Fibroblast of skin of right quadriceps (primary cell): Measurements from ENCODE around the gene CYP2U1.

Experiments
- DNase-seq: peaks from one replicate; pipeline ENCODE4 v3.0.0-alpha.2; 2013

The CYP2U1 gene

DNA sequence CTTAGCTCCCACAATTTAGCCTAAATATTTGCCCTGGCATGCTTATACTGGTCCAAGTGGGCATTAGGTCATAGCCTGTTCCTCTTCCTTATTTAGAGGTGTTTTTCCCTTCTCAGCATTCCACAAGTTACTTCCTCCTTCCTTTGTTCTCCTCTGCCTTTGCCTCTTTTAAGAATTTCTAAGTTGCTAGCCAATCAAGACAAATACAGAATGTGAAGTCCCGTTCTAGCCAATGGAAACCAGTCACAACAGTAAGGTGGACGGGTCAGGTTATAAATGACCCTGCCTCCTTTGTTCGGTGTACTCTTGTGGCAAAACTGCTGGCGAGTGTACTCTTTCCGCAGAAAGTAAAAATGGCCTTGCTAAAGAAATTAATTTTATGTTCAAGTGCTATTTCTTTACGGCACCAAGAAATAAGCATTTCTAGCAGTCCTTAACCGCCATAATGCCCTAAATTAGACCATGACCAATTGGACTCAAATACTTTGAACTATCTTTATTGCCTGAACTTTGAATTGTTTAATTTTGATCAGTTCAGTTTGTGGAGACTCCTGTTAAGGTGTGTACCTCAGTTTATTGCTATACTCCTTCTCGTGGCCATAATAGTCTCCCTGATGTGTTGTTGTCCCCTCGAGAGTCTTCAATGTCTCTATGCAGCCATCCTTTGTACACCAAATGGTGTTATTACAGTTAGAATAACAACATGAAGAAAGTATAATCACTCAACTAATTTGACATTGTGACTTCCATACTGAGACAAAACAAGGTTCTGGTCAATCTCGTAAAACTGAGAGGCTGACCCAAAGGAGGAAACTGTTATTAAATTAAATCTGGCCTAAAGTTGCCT is 56.8 kb downstream of the CYP2U1 start:
- no peak for DNase-seq

DNA sequence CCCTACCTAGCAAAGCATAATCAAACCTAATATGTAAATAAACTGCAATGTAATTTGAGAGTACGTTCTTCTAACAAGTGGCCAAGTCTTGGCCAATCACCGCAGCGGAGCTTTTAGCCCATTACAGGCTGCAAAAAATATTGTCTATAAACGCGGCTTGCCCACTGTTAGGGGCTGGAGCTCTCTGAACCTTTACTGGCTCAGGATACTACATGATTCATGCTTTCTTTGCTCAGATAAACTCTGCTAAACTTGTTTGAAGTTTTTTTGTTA is 57.4 kb downstream of the CYP2U1 start:
- no peak for DNase-seq

DNA sequence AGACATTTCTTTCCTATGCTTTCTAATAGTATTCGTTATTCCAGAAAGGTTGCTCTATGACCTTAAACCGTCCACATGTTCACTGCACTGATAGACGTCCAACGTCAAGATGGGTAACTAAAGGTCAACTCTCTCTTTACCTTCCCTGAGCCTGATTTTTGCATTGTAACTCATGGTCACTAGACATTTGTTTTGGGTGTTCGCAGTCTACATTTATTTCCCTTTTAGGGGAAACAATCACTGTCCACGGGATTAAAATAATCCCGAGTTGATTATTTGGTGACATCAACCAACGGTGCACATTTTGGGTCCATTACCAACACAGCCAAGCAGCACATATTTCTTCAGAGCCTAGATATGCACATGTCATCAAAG is 57.8 kb downstream of the CYP2U1 start:
- no peak for DNase-seq

DNA sequence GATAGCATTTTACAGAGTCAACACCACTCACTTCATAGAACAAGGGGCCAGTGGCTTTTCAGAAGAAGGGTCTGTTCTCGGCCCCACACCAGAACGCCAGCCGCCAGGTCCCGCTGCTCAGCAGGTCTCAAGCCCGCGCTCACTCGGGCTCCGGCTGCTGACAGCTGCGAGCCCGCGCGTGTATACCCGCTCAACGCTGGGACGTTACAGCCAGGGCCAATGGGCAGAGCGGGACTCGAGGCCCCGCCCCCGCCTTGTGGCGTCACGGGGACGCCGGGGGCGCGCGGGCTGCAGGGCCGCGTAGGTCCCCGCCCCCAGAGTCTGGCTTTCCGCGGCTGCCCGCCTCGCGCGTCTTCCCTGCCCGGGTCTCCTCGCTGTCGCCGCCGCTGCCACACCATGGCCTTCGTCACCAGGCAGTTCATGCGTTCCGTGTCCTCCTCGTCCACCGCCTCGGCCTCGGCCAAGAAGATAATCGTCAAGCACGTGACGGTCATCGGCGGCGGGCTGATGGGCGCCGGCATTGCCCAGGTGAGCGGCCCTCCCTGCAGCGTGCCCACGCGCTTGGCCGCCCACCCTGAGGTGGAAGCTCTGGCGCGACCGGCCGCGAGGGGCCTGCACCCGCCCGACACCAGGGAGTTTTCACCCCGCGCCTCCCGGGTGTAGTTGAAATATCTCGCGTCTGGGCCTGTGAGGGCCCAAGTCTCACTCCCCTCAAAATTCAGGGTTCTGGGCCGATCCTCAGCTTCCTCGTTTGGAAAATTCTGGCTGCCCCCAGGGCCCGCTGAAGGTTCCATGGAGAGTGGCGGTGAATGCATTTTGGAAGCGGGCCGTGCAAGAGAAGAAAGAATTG is 58.4 kb downstream of the CYP2U1 start, which contains the start of gene HADH:
Gene HADH, plus strand, starts transcription at position 353 of the 850 bp plus-strand sequence. Its CDS starts 44 bp downstream, at position 397.
- DNase-seq = peak; percentile 89

DNA sequence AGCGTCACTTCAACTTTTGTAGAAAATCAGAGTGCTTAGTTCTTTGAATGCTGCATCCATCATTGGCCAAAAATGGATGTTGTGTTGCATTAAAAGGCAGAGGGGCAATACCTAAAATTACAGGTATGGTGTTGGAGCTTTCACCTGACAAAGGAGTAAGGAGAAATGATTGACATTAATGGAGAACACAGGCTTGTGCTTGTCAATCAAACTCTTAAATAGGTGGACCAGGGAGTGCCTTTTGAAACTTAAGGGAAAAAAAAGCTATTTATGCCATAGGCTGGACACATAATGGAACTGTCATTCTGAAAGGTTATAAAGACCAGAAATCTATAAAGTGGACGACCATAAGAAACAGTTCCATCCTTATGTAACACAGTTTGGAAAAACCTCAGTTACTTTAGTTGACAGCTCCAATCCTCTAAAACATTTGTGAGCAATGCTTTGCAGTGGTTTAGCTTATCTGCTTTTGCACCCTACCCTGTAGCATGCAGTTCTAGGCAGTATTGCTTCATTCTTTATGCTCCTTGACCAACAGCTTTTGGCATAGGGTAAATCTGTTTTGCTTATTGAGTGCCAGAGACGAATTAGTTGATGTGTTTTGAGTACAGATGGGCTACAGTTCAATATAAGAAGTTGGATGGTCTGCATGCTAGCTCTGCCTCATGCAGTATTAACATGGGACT is 60.7 kb downstream of the CYP2U1 start:
- no peak for DNase-seq

DNA sequence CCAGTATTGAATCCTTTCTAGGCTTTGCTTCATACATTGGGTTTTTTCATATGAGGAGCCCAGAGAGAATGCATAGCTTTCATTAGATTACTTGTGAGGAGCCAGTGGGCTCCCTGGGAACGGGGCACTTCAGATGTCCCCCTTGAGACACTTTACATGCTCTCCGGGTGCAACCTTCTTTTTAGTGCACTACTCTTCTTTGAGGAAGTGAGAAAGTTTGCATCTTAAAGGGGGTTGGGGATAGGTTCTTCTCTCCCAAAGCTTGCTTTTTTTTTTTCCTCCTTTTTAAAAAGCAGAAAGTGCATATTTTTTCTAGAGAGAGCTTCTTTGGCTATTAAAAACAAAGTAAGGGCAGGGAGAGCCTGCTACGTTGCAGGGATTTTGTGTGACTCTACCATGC is 62.6 kb downstream of the CYP2U1 start:
- no peak for DNase-seq

DNA sequence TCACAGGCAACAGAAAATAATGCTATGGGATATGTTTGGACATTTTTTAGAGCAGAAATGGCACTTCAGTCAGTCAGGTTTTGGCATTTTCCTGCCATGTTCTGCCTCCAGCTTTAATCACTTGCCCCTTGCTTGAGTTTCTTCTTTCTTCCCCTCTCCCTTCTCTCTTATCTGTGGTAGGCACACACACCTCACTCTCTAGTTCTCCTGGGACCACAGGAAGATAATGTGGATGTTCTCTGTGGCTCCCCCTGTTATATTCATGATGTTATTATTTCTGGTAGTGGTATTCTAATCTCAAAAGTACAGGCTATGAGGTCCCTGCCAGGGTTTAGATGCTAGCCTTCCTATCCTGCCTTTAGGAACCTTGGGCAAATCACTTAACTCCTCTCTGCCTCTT is 63.5 kb downstream of the CYP2U1 start:
- DNase-seq = no peak

DNA sequence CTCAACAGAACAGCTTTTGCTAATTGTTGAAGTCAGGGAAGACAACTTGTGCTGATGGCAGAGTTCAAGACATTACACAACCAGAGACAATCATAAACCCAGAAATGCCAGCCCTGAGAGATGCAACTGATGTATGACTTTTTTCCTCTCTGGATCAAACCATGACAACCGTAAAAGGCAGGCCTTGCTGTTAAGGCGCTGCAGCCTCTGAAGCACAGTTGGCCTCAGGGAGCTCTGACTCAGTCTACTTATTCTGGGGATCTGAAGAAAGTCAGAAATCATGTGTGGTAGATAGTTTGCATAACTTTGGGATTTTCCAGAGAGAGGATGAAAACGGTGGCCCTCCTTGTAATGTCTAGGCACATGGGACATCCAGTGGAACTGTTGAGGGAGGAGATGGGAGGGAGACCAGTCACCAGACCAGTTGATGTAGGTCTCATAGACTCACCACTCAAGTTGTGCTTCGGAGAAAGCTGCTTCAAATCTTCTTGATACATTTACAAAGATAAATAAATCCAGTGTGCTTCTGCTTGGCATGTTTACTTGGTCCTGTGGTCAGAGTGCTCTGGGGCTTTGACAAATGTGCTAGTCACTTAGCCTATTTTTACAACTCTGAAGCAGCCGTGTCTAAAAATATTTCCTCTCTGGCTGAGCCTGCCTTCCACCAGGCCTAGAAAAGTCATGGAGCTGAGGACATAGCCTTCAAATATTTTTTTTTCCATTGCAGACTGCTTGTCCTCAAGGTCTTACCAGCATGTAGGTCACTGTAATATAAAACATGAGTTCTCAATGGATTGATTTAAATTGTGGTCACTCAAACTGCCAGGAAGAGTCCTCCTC is 65.8 kb downstream of the CYP2U1 start:
- DNase-seq = peak; percentile 75

DNA sequence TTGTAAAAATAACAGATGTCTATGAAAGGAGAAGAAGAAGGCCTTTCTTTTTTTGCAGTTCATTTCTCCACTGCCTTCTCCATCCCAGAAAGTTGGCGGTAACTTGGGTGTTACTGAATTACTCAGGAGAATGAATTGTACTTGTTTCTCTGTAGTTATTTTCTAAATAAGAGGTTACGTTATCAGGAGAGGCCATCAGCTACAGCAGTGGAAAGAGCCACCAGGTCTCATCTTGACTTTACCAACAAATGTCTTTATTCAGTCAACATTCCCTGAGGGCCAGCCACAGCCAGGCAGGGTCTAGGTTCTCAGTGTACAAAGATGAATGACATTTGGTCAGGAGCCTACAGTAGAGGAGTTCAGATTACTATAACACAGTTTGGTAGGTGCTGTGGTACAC is 66.4 kb downstream of the CYP2U1 start:
- DNase-seq = no peak

DNA sequence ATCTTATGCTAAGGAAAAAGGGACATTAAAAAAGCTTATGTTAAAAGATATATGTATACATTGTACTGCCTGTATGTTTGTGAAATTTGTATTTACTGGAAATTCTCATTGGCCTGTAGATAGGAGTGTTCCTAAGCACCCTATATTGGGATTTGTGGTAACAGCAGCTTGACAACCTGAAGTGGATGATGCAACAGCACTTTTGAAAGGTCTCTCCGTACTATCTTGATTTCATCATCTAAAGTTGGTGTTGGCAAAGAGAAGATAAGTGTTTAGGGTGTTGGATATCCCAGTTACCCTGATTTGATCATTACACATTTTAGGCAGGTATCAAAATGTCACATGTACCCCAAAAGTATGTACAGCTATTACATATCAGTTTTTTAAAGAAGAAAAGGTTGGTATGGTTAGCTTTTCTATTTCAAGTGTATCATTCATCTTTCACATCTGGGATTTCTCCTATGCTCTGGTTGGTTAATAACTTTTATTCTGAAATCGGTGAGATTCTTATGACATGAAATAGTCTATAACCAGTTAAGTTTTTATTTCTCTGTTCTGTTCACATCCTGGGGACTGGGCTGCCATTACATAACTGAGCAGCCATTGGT is 68.7 kb downstream of the CYP2U1 start:
- no peak for DNase-seq

DNA sequence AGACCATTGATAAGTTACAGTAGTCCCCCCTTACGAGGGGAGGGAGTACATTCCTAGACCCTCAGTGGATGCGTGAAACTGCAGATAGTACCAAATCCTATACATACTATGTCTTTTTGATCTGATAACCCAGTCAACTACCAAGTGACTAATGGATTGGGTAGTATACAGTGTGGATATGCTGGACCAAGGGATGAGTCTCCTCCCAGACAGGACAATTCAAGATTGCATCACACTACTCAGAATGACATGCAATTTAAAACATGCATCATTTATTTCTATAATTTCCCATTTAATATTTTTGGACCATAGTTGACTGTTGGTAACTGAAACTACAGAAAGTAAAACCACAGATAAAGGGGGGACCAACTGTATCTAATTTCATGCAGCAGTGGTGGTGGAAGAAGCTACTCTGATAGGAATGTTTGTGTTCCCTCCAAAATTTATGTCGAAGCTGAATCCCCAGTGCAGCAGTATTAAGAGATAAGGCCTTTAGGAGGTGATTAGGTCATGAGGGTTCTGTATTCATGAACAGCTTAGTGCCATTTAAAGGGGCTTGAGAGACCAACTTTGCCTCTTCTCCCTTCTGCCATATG is 70.3 kb downstream of the CYP2U1 start:
- no peak for DNase-seq
